IMR-90 (cell line): Measurements from ENCODE around the gene ZNF778.
"Not testable (repeated sequence)": the region's sequence is repeated elsewhere in the genome, so short reads cannot be mapped to it uniquely, and the experiment has no call there.

Experiments used
- CEBPB ChIP-seq: IDR thresholded peaks from 2 replicates; pipeline ENCODE4 v1.6.1; 2012; ENCODE audit warnings: low read depth, low read length, improper control_type of control experiment
- CHD1 ChIP-seq: IDR thresholded peaks from 2 replicates; pipeline ENCODE4 v1.6.1; 2012; ENCODE audit warnings: low read depth, low read length, improper control_type of control experiment
- CTCF ChIP-seq: conservative IDR thresholded peaks from 2 replicates; pipeline ENCODE4 v1.5.1; 2012; ENCODE audit warnings: mild to moderate bottlenecking, low read depth, low read length, improper control_type of control experiment
- ELK1 ChIP-seq: fragments of 150-350 bp; IDR thresholded peaks from 2 replicates; pipeline ENCODE4 v1.6.1; 2016; ENCODE audit warnings: low read depth, mild to moderate bottlenecking, low read length, moderate library complexity, borderline replicate concordance
- FOS ChIP-seq: fragments of 150-350 bp; IDR thresholded peaks from 2 replicates; pipeline ENCODE4 v1.6.1; 2016; ENCODE audit warnings: low read depth, low read length
- MXI1 ChIP-seq: IDR thresholded peaks from 2 replicates; pipeline ENCODE4 v1.6.1; 2012; ENCODE audit warnings: low read depth, mild to moderate bottlenecking, low read length, moderate library complexity, borderline replicate concordance
- POLR2A ChIP-seq: IDR thresholded peaks from 2 replicates; pipeline ENCODE4 v1.6.1; 2012; ENCODE audit warnings: mild to moderate bottlenecking, low read depth, low read length
- RAD21 ChIP-seq: IDR thresholded peaks from 2 replicates; pipeline ENCODE4 v1.6.1; 2012; ENCODE audit warnings: low read length, improper control_type of control experiment
- RCOR1 ChIP-seq: IDR thresholded peaks from 2 replicates; pipeline ENCODE4 v1.6.1; 2012; ENCODE audit warnings: mild to moderate bottlenecking, low read length, improper control_type of control experiment; ENCODE audit not compliant: insufficient replicate concordance
- SMC3 ChIP-seq: fragments of 150-350 bp; IDR thresholded peaks from 2 replicates; pipeline ENCODE4 v1.6.1; 2016; ENCODE audit warnings: low read depth, mild to moderate bottlenecking, antibody characterized with exemption, low read length, moderate library complexity
- TF ChIP-seq, protein P1 (sequence below): fragments of 150-350 bp; IDR thresholded peaks from 2 replicates; pipeline ENCODE4 v1.6.1; 2017; ENCODE audit warnings: mild to moderate bottlenecking, antibody characterized with exemption, low read length, low read depth

- TF ChIP-seq POLR2A, CTCF, CHD1, SMC3, RCOR1, RAD21, MXI1, ELK1, CEBPB, FOS: not testable (repeated sequence)
- TF ChIP-seq, protein P1, sequence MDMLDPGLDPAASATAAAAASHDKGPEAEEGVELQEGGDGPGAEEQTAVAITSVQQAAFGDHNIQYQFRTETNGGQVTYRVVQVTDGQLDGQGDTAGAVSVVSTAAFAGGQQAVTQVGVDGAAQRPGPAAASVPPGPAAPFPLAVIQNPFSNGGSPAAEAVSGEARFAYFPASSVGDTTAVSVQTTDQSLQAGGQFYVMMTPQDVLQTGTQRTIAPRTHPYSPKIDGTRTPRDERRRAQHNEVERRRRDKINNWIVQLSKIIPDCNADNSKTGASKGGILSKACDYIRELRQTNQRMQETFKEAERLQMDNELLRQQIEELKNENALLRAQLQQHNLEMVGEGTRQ, result not testable (repeated sequence)
These were observed 28.8 kb upstream of the ZNF778 start for GRCh38 chr16:89188471-89189357.
